Thymus (tissue), 11 donors: ENCODE measurements around the gene SEMA4D. TPM values are rescaled to one million over a fixed set of nuclear protein-coding genes. Genes with fewer than 3 reads are reported as not detected.

Source experiments
- DNase-seq, 9 donors: peaks; one replicate each; pipeline ENCODE4 v3.0.0-alpha.2; 2013; ENCODE audit warnings: low spot score in 9 of 9, low read depth in 6 of 9, missing footprints in 1 of 9
- H3K27ac ChIP-seq, 2 donors: one replicate each; pipeline ENCODE4 v1.5.1; 2013; ENCODE audit warnings: control low read depth in 1 of 2, low read depth in 1 of 2, low read length in 1 of 2, mild to moderate bottlenecking in 1 of 2, moderate library complexity in 1 of 2
- H3K27me3 ChIP-seq, 2 donors: one replicate each; pipeline ENCODE4 v1.5.1; 2013; ENCODE audit warnings: low read length in 1 of 2; ENCODE audit not compliant: control insufficient read depth in 2 of 2, insufficient read depth in 1 of 2
- H3K36me3 ChIP-seq, 2 donors: one replicate each; pipeline ENCODE4 v1.5.1; 2013; ENCODE audit warnings: low read length in 1 of 2, mild to moderate bottlenecking in 1 of 2, moderate library complexity in 1 of 2; ENCODE audit not compliant: control insufficient read depth in 2 of 2, insufficient read depth in 2 of 2
- H3K4me1 ChIP-seq, 2 donors: one replicate each; pipeline ENCODE4 v1.5.1; 2013; ENCODE audit warnings: low read length in 2 of 2; ENCODE audit not compliant: control insufficient read depth in 2 of 2, insufficient read depth in 2 of 2
- H3K4me3 ChIP-seq, 2 donors: one replicate each; pipeline ENCODE4 v1.5.1; 2013; ENCODE audit warnings: low read length in 2 of 2, control low read depth in 1 of 2, mild to moderate bottlenecking in 1 of 2
- H3K9me3 ChIP-seq, 2 donors: one replicate each; pipeline ENCODE4 v1.5.1; 2013; ENCODE audit warnings: low read length in 1 of 2, mild to moderate bottlenecking in 1 of 2; ENCODE audit not compliant: control insufficient read depth in 2 of 2, insufficient read depth in 1 of 2
- WGBS: extraction: QIAGEN DNeasy Blood & Tissue Kit; methylation state at CpG from one replicate; pipeline ENCODE4 v1.1.7; 2013; 5-methylcytosine and 5-hydroxymethylcytosine counted together
- polyA plus RNA-seq: library from polyadenylated mRNA; stranded (reverse); fragments of 200-250 nt; gene quantifications from one replicate; pipeline ENCODE4 v1.2.3, GENCODE V29; 2013
- total RNA-seq: library from RNA; stranded (reverse); fragments of 120-200 nt; gene quantifications from one replicate; pipeline ENCODE4 v1.2.4, GENCODE V29; 2013
- donor health status: healthy.

The SEMA4D gene
- total and polyA plus RNA-seq, 2 donors = 26.8 to 62.1 TPM

GRCh38 chr9:89461265-89461664 lies 36.6 kb downstream of the SEMA4D start:
- H3K9me3 ChIP-seq = no peaks in the 10 kb centered on the region
- H3K27ac ChIP-seq = no peak overlapping the region
- no peak for DNase-seq
- 93% methylated on average over 8 of the region's 8 CpGs for WGBS
- no peaks in the 10 kb centered on the region for H3K27me3 ChIP-seq
- no peak overlapping the region for H3K4me3 ChIP-seq
- peaks cover 25 to 29% of the 10 kb centered on the region in 2 donors for H3K36me3 ChIP-seq
- H3K4me1 ChIP-seq = peaks cover 46 to 73% of the 10 kb centered on the region in 2 donors

- no peak for DNase-seq
- H3K27me3 ChIP-seq = no peaks in the 10 kb centered on the region
- WGBS = 96% methylated on average over 10 of the region's 10 CpGs
- peaks cover 30 to 32% of the 10 kb centered on the region in 2 donors for H3K36me3 ChIP-seq
- peak overlapping the region in 1 of 2 donors; percentile 15 for H3K27ac ChIP-seq
- peaks cover 43 to 73% of the 10 kb centered on the region in 2 donors for H3K4me1 ChIP-seq
- no peak overlapping the region for H3K4me3 ChIP-seq
- no peaks in the 10 kb centered on the region for H3K9me3 ChIP-seq
These were observed 37.4 kb downstream of the SEMA4D start for GRCh38 chr9:89460551-89460950.

GRCh38 chr9:89458768-89459496 lies 39.0 kb downstream of the SEMA4D start:
- H3K4me3 ChIP-seq = no peak overlapping the region
- no peaks in the 10 kb centered on the region for H3K27me3 ChIP-seq
- H3K27ac ChIP-seq = no peak overlapping the region
- H3K4me1 ChIP-seq = peaks cover 44 to 73% of the 10 kb centered on the region in 2 donors
- no peaks in the 10 kb centered on the region for H3K9me3 ChIP-seq
- H3K36me3 ChIP-seq = peaks cover 45 to 48% of the 10 kb centered on the region in 2 donors
- no peak for DNase-seq
- WGBS = 95% methylated on average over 8 of the region's 8 CpGs

- peaks cover 56 to 60% of the 10 kb centered on the region in 2 donors for H3K36me3 ChIP-seq
- no peaks in the 10 kb centered on the region for H3K27me3 ChIP-seq
- no peak for DNase-seq
- no peaks in the 10 kb centered on the region for H3K9me3 ChIP-seq
- H3K27ac ChIP-seq = no peak overlapping the region
- H3K4me1 ChIP-seq = peaks cover 34 to 69% of the 10 kb centered on the region in 2 donors
- no peak overlapping the region for H3K4me3 ChIP-seq
- WGBS = 98% methylated on average over 9 of the region's 9 CpGs
These were observed 40.5 kb downstream of the SEMA4D start for GRCh38 chr9:89457376-89457855.

GRCh38 chr9:89455356-89455824 lies 42.5 kb downstream of the SEMA4D start:
- no peak overlapping the region for H3K4me3 ChIP-seq
- DNase-seq = peak in 1 of 9 donors; percentile 47
- 60% methylated on average over 9 of the region's 9 CpGs for WGBS
- no peaks in the 10 kb centered on the region for H3K9me3 ChIP-seq
- peaks cover 52 to 60% of the 10 kb centered on the region in 2 donors for H3K36me3 ChIP-seq
- H3K4me1 ChIP-seq = peaks cover 26 to 58% of the 10 kb centered on the region in 2 donors
- peak overlapping the region; percentile 16 to 43 for H3K27ac ChIP-seq
- H3K27me3 ChIP-seq = no peaks in the 10 kb centered on the region

GRCh38 chr9:89454498-89455355 lies 43.2 kb downstream of the SEMA4D start:
- Histone ChIP-seq H3K27me3 (no peaks in the 10 kb centered on the region), H3K4me3 (no peak overlapping the region), H3K36me3 (peaks cover 55 to 57% of the 10 kb centered on the region in 2 donors), H3K27ac (no peak overlapping the region), H3K9me3 (no peaks in the 10 kb centered on the region), H3K4me1 (peaks cover 26 to 61% of the 10 kb centered on the region in 2 donors)
- DNase-seq = no peak
- WGBS = 95% methylated on average over 25 of the region's 25 CpGs

- Histone ChIP-seq H3K4me3 (no peak overlapping the region), H3K27ac (peak overlapping the region in 1 of 2 donors; percentile 1), H3K36me3 (peaks cover 60 to 63% of the 10 kb centered on the region in 2 donors), H3K4me1 (peaks cover 32 to 64% of the 10 kb centered on the region in 2 donors), H3K9me3 (no peaks in the 10 kb centered on the region), H3K27me3 (no peaks in the 10 kb centered on the region)
- 94% methylated on average over 11 of the region's 11 CpGs for WGBS
- DNase-seq = no peak
These were observed 44.5 kb downstream of the SEMA4D start for GRCh38 chr9:89453452-89453851.

GRCh38 chr9:89452561-89452960 lies 45.4 kb downstream of the SEMA4D start:
- Histone ChIP-seq H3K27me3 (no peaks in the 10 kb centered on the region), H3K36me3 (peaks cover 59 to 64% of the 10 kb centered on the region in 2 donors), H3K27ac (peak overlapping the region in 1 of 2 donors; percentile 5), H3K9me3 (no peaks in the 10 kb centered on the region), H3K4me3 (no peak overlapping the region), H3K4me1 (peaks cover 30 to 69% of the 10 kb centered on the region in 2 donors)
- DNase-seq = no peak
- 99% methylated on average over 7 of the region's 7 CpGs for WGBS

- no peaks in the 10 kb centered on the region for H3K27me3 ChIP-seq
- peaks cover 58 to 64% of the 10 kb centered on the region in 2 donors for H3K36me3 ChIP-seq
- H3K9me3 ChIP-seq = no peaks in the 10 kb centered on the region
- WGBS = 91% methylated on average over 2 of the region's 2 CpGs
- H3K4me3 ChIP-seq = no peak overlapping the region
- peaks cover 16 to 49% of the 10 kb centered on the region in 2 donors for H3K4me1 ChIP-seq
- H3K27ac ChIP-seq = peak overlapping the region in 1 of 2 donors; percentile 26
- no peak for DNase-seq
These were observed 47.7 kb downstream of the SEMA4D start for GRCh38 chr9:89450213-89450612.
